CD4-positive, alpha-beta T cell treated with Interleukin-15 for 1 hour (primary cell): Measurements from ENCODE around the gene MLPH.

Source experiments
- DNase-seq: peaks from one replicate; pipeline ENCODE4 v3.0.0-alpha.2; 2020

MLPH gene

DNA sequence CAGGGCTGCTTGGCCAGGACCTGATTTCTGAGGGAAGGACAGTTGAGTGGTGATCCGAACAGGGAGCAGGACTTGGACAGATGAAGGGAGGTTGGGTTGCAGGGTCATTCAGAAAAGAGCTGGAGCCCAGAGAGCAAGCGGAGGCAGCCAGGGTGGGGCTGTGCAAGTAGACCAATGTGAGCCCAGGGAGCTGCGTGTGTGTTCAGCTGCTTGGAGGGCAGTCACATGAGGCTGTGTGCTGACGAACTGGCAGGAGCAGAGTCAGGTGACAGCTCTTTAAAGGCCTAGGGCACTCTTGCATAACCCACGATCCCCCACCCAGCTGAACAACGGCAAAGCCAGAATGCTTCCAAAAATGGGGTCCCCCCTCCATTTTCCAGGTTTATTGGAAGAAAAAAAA, 4.6 kb upstream of the MLPH start:
- DNase-seq: no peak

DNA sequence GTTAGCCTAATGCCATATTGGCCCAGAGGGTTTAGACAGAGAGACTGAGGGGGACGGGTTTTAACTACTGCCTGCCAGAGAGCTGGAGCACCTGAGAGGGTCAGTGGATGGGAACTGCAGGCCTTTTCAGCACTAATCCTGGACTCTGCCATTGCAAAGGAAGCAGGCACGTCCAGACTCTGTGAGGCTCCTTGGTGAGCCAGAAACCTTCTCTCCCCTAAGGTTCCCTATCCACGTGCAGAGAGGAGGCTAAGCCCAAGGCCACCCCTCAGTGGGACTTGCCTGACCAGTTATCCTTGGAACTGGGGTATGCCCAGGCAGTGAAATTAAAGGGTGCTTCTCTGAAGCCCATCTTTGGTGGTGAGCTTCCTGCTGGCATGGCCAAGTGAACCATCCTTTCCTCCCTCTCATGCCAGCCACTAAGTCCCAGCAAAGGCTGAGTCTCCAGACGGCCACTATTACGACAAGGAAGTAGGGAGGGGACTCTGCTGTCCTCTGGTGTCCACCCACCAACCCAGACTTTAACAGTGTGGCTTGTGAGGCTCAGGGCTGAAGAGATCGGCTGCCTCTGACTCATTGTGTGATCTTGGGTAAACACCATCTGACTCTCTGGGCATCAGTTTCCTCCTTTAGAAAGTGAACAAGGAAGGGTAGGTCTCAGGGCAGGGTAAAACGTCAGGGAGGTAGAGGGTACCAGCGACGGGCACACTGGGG, 3.9 kb upstream of the MLPH start:
- DNase-seq: no peak

DNA sequence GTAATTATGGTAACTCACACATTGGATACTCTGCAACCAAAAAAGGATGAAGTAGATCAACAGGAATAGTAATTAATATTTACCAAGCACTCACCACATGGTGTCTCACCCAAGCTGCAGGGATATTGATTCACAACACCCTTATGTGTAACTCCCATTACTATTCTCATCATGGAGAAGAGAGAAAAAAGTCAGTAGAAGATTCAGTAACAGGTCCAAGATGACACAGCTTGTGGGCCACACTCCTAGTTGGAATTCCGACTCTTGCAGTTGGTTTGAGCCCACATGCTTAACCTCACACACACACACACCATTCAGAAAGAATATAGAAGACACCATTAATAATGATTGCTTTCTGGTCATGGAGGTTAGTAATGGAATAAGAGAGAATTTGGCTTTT, 1.7 kb upstream of the MLPH start:
- no peak for DNase-seq

DNA sequence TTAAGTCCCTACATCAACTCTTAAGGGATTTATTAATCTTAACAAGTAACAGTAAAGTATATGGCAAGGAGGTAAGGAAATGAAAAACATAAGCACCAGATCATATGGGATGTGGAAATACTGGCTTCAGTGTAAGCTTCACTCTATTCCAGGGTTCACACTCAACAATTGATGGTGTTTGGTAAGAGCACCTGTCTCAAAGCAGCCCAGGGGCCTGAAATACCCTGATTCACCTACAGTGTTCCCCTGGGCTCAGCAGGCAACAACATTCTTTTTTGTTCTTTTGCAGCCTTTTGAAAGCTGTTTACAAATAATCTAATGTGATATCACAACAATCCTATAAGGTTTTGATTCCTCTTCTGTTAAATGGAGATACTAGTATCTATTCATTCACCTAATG, 1.2 kb upstream of the MLPH start:
- DNase-seq: no peak

DNA sequence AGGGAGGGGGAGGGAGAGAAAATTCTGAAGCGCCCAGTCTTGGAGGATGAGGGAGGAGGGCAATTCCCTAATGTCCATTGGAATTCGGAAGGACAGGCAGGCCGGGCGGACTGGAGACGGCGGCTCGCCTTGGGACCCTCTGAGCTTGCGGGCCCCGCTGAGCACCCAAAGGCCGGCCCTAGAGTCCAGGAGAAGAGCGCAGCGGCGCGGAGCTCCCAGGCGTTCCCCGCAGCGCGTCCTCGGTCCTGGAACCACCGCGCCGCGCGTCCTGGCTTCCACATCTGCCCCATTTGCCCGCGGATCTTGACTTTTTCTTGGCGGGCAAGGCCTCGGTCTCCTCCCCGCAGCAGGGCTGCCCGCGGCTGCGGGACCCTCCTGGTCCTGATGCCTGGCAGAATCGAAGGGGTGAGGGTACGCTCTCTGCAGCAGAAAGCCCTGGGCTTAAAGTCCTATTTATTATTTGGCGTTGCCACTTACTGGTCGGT, 675 bp upstream of the MLPH start:
- no peak for DNase-seq

DNA sequence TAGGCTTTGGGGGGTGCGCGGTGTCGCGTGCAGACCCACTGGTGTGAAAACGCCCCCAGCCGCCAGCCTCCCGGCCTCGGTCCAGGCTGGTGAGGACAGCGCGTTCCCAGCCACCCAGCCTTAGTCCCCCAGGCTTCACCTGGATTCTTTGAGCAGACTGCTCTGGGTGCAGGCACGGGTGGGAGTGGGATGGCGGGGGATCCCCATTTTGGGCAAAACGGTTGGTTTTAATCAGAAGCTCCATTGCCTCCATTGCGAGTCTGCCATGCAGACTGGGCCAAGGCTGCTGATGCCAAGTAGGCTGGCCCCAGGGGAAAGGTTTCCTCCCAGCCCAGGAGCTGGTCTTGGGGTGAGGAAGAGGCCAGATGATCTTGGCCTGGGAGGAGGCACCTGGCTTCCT, 445 bp downstream of the MLPH start:
- DNase-seq: no peak

DNA sequence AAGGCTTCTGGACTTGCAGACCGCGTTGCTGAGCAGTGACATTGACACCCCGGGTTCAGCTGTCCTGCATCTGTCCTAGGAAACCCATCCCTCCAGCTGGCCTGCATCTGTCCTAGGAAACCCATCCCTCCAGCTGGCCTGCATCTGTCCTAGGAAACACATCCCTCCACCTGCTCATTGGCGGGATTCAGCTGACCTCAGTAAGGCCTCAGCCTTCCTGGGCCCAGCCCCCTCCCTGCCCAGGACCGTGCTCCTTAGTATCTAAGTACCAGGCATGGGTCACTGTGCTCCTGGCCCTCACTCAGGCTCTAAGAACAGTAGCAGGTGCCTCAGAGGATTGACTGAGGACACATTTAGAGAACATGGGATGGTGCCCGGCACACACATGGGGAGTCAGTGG, 1.2 kb downstream of the MLPH start:
- DNase-seq: no peak

DNA sequence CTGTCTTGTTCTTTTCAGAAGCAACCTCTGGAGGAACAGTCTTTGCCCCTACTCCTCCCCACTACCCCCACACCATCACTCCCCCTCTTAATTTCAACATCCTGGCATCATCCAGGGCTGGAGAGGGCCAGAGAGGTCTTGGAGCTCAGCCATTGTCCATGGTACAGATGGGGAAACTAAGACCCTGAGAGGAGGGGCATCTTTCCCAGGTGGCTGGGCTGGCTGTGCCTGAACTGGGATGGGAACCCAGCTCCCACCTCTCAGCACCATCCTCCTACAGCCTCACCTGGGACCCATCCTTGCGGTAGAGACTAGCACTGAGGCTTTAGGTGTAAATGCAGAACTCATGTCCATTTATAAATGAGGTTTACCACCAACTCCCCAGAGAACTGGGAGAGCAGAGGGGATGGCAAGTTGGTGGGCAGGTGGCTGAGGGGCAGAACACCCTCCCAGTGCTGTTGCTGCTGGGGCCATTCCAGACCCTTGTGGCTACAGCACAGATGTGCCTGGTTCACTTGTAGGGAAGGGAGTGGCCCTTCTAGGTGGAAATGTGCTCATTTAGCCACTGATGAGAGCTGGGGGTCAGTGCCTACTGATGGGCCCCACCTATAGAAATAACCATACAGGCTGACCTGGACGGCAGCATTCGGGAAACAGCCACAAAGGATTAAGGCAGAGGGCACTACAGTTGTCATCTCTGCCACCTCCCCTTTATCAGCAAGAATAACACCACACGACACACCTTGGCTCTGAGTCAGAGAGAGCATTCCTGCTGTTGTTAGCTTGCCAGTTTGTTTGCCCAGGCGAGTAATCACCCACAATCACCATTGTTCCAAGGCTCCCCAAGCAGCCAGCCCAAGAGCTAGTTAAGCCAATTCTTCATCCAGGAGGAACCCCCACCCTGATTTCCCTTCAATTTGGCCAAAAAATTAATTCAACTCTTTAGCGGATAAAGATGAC, 2.1 kb downstream of the MLPH start:
- no peak for DNase-seq

DNA sequence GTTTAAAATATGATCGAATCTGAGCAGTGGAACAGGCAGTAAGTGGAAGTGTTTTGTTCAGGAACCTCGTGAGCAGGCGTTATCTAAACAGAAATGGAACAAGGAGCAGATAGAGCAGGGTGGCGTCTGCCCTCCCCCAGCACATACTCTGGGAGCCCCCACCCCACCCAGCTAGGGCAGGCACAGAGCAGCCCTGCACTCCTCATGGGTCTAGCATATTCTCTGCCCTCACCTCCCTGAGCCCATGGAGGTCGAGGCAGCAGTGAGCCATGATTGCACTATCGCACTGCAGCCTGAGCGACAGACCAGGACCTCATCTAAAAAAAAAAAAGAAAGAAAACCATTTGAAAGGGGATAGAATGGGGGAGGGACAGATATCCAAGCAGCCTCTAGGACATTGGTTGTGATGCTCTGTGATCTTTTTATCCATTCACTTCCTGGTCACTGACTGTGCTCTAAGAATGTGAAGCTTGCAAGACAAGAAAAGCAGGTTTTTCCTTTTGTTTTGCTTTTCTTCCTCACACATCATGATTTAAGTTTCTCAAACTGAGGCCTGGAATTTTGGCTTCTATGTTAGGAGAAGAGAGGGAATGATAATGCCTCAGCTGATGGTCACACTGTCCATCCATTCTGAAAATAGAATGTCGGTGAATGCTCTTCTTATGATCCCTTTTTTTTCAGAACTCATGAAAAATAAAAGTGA, 3.1 kb downstream of the MLPH start:
- DNase-seq: no peak

DNA sequence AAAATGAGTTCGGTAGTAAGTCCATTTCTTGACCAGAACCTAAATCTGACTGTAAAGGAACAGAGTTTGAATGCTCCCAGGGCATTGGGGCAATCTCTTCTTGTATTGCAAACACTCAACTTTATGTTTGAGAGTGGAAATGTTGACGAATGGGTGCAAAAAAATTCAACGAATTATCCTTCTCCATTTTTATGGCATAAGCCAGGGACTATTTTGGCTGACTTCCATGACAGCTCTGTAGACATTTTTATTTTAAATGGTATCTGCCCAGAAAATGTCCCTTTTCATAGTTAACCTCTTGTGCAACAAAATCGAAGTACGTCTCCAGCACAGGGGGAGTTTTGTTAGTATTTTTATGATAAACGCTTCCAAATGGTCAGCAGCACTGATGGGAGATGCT, 3.7 kb downstream of the MLPH start:
- DNase-seq: no peak

DNA sequence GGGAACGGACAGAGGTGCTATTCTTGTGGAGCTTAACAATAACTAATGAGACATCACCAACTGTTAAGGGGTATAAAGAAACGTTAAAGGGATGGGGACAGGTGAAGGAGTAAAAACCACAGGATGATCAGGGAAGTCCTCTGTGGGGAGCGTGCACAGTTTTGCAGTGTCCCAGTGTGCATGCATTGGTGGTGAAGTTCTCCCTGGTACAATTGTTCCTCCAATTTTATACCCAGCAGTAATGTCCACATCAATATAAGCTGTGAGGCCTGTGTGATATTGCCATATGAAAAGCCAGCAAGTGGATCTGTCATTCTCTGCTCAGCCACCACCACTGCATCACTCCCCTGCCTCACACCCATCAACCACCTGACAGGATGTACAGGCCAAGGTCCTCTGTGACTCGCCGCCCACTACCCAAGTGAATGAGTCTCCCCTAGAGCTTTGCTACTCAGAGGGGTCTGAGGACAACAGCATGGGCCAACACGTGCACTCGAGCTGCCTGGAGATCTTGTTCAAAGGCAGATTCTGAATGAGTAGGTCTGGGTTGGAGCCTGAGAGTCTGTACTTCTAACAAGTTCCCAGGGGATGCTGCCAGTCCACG, 4.6 kb downstream of the MLPH start:
- DNase-seq: no peak

DNA sequence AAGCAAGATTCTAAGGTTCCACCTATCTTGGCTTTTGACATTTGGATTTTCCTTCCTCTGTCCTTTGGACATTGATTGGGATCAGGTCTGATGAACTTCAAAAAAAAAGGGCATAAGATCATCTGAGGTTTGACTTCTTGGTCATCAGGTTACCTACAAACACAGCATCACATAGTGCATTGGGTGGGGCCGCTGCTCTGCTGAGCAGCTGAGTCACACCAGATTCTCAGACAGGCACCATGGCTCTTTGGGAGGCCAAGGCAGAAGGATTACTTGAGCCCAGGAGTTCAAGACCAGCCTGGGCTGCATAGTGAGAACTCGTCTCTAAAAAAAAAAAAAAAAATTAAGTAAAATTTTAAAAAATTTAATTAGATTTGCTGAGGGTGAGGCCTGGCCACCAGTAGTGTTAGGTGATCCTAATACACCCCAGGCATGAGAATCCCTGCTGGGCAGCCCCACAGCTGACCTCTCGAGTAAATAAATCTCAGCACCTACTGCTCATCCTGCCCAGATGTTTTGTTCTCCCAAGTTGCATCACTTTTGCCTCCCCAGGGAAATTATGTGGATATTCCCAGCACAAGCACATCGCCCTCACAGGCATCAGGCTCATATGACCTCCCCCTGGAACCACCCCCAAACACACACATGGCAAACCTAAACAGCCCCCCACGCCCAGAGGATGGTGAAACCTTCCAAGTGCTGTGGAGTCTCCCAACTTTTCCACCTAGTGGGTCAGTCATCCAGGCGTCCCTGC, 5.3 kb downstream of the MLPH start:
- no peak for DNase-seq

DNA sequence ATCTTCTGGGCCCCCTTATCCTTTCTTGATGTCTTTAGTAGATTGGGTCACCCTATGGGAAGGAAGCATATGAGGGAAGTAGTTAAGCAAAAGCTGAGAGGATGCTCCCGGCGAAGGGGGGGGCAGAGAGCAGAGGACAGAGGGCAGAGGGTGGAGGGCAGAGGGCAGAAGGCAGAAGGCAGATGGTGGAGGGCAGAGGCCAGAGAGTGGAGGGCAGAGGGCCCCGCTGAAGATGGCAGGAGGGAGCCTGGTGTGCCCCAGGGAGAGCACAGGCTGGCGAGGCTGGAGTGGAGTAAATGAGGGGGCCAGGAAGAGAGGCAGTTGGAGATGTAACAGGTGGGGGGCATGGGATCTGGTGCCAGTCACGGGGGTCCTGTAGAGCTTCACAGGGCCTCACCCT, 7.0 kb downstream of the MLPH start:
- no peak for DNase-seq

DNA sequence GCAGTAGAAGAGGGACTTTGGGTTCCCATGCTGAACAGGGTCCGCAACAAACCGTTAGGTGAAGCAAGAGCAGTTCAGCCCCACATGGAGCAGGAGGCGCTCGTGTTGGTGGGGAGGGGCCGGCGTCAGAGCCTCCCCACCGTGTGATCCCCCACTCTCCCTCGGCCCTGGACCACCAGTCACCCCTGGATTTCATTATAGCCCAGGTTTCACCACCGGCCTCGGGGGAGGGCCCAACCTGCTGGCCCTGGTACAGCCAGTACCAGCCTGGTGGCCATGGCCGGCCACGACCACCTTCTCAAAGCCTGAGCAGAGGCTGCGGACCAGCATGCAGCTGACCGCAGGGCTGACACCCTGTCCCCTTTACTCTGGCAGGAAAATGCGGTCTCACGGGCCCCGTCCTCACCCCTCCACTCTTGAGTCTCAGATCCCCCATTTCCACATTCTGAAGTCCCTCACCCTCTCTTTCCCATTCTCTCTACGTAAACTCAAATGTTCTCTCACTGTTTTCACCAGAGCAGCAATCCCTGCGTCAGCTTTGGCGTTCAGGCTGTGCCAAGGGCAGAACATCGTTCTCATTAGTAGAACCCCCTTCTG, 8.6 kb downstream of the MLPH start:
- DNase-seq: no peak

DNA sequence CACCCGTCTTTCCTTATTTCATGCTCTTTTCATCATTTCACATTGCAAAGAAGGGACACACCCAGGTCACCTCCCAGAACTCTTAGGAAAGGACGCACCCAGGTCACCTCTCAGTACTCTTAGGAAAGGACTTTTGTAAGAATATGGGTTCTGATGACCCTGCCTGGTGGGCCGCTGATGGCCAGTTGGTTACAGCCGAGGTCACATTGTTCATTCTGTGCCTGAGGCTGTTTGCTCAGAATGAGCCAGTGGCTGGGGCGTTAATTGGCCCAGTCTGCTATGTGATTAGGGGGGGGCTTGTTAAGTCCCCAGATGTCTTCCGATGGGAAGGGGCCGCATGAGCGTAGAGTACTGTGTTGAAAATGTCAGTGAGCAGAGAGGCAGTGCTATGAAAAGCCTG, 9.4 kb downstream of the MLPH start:
- no peak for DNase-seq

DNA sequence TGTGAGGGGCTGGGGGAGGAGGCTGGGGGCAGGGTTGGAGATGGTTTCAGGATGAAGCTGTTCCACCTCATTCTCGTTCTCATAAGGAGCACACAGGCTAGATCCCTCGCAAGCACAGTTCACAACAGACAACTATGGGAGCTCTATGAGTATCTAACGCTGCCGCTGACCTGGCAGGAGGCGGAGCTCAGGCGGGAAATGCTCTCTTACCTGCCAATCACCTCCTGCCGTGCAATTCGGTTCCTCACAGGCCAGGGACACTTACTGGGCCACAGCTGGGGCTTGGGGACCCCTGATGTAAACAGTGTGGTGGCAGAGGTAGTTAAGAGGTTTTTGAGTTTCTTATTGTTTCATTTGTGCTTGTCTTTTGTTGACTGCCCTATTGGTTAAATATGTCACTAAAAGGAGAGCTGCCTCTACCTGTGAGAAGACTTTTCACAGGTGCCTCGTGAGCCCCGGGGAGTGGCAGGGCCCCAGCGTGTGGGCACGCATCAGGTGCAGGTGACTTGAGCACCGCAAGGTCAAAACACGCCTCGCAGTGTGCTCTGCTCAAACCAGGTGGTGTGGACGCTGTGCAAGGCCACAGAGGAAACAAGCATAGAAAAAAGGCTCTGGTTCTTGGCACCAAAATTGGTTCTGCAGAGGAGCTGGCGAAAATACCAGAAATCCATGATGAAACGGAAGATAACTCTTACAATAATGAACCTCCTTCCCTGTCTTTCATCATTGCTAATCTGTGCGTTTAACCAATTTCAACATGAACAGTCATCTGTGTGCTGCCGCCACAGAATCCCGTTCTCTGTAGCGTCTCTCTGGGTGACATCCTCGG, 10.2 kb downstream of the MLPH start:
- no peak for DNase-seq

DNA sequence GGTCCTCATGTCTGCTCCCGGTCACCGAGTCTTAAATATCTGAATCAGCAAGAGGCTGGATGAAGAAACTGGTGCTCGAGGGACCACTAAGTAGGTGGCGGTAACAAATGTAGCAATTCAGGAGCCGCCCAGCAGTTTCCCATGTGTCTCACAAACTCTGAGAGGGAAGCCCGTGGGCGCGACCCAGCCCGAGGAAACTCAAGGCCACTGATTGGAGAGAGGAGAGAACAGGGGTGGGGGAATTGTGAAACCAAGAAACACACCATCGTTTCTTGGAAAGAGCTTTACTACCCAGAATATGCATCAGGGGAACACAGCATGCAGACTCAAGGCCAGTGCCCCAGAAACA, 10.8 kb downstream of the MLPH start:
- no peak for DNase-seq

DNA sequence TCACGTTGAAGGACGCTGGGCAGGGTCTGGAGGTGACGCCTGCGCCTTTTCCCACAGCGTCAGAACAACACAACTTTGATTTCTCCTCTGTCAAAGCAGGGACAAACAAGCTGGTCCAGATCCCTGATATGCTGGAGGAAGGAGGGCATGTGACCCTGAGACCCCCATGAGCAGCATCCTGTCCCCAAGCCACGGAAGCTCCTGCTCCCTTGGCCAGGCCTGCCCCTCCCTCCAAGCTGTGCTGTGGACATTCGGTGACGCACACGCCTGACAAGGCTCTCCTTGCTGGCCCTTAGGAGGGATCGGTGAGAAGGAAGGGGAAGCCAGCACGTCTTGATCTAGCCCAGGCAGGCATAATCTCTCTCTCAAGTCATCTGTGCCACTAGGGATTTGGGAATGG, 11.3 kb downstream of the MLPH start:
- DNase-seq: no peak

DNA sequence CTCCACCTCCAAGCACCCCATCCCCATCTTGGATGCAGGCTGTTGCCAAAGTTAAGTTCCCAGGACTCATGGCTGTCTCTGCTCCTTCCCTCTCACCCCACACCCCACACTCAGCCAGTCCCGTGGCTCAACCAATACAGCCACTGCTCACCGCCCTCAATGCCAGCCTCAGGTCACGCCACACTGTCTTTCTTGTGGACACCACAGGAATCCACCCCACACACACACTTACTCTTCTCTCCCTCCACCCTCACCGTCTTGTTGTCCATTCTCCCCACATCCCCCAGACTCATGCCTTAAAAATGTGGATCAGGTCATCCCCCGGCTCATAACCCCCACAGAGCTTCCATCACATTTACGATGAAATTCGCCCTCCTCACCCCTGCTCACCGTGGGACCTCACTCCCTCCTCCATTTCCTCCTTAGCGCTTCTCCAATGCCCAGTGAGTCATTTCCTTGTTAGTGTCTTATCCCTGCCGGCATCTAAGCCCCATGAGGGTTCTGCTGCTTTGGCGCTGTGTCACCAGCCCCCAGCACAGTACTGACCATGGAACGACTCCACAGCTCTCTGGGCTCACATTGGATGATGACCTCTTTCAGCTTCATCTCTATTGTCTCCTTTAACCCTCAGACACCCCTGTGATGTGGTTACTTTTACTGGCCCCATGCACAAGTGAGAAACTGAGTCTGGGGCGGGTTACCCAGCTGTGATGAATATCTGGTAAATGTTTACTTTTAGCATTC, 13.8 kb downstream of the MLPH start:
- no peak for DNase-seq

DNA sequence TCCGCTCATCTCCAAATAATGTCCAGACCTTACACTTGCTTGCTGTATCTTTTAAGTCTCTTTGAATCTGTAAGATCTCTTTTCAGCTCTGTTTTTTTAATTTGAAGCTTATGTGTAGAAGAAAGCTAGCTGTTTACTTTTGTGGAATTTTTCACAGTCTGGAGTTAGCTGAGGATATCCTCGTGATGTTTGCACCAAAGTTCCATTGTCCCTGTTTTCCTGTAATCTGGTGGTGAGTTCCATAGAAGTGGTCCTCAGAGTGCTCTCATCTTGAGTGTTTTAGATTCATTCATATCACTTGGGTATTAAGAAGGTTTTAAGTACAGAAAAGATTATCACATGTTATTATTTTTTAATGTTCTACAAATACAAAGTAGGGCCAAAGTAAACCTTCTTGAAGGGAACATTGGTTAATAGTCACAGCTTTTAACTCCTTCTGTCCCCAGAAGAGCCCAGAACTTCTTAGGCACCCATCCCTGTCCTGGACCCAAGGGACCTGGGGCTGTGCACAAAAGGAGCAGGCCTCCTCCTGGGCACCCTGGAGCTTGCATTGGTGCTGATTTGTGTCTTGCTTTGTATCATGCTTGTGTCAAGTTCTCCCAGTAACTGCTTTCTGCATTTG, 15.0 kb downstream of the MLPH start:
- DNase-seq: no peak
